Hematopoietic multipotent progenitor cell (in vitro differentiated cells): Measurements from ENCODE around the gene LONRF3. TPM values are rescaled to one million over a fixed set of nuclear protein-coding genes. Genes with fewer than 3 reads are reported as not detected.

ENCODE experiments used
- DNase-seq, 3 donors: peaks; one replicate each; pipeline ENCODE4 v3.0.0-alpha.2; 2011 to 2015; ENCODE audit warnings: low read depth in 2 of 3, low spot score in 2 of 3
- total RNA-seq: library from RNA; depleted of rRNA; stranded (reverse); fragments of >200 nt; gene quantifications from one replicate; pipeline ENCODE4 v1.2.3, GENCODE V29; 2012

LONRF3 gene
- total RNA-seq = 1.3 TPM

- DNase-seq = peak; percentile 32 to 48 (median 36)
These were observed at the start of gene LONRF3 for GRCh38 chrX:118974088-118974907. Gene LONRF3 (plus strand): TSS chrX:118974618. CDS start chrX:118974781, 163 bp downstream.

DNA sequence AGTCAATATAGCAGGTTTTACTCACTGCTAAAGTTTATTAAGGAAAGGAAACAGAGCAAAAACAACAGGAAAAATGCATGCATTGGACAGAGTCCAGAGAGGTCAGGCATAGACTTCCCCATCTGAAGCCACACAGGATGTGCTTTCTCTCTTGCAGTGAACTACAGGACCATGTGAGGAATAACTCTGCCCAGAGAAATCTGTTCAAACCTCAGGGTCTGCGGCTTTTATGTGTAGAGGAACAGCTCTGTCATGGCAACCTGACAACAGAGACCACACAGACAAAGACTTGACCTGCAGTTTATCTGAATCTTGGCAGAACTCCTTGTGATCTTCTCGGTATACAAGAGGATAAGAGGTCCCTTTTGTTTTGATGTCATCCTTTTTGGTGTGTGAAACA is 46.3 kb upstream of the LONRF3 start:
- DNase-seq = peak in 2 of 3 donors; percentile 20 to 65

GRCh38 chrX:118935352-118935751 is 39.1 kb upstream of the LONRF3 start:
- DNase-seq = no peak

DNA sequence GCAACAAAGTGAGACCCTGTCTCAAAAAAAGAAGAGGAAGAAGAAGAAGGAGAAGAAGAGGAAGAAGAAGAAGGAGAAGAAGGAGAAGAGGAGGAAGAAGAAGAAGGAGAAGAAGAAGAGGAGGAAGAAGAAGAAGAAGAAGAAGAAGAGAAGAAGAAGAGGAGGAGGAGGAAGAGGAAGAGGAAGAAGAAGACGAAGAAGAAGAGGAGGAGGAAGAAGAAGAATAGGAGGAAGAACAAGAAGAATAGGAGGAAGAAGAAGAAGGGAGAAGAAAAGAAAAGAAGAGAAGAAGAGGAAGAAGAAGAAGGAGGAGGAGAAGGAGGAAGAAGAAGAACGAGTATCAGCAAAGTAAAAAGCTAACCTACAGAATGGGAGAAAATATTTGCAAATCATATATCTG is 33.3 kb upstream of the LONRF3 start:
- DNase-seq = no peak

GRCh38 chrX:118943102-118943501 is 31.3 kb upstream of the LONRF3 start:
- DNase-seq = no peak

GRCh38 chrX:118945921-118946320 is 28.5 kb upstream of the LONRF3 start:
- no peak for DNase-seq

- no peak for DNase-seq
These were observed 26.1 kb upstream of the LONRF3 start for GRCh38 chrX:118948270-118948669.

GRCh38 chrX:118961866-118962560 is 12.4 kb upstream of the LONRF3 start:
- no peak for DNase-seq

GRCh38 chrX:118963159-118963558 is 11.3 kb upstream of the LONRF3 start:
- no peak for DNase-seq

- no peak for DNase-seq
These were observed 10.2 kb upstream of the LONRF3 start for GRCh38 chrX:118964252-118964651.

GRCh38 chrX:118965395-118965794 is 9.0 kb upstream of the LONRF3 start:
- no peak for DNase-seq

DNA sequence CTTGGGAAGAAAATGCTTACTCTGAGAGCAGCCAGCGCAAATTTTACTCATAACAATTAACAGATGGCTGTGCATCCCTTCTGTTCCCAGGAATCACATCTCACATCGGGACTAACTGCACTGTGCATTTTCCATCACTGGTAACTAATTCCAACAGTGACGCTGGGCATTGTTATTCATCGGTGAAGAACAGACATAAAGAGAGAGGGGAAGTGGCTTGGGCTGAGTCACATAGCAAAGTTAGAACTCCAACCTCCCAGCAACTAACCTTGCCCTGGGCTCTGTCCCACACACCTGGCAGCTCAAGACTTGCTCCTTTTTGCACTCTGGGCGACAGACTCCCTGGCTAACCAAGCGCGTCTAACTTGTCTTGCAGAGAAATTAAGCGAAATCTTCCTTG is 6.4 kb upstream of the LONRF3 start:
- no peak for DNase-seq

GRCh38 chrX:118971552-118971951 is 2.9 kb upstream of the LONRF3 start:
- DNase-seq = no peak

DNA sequence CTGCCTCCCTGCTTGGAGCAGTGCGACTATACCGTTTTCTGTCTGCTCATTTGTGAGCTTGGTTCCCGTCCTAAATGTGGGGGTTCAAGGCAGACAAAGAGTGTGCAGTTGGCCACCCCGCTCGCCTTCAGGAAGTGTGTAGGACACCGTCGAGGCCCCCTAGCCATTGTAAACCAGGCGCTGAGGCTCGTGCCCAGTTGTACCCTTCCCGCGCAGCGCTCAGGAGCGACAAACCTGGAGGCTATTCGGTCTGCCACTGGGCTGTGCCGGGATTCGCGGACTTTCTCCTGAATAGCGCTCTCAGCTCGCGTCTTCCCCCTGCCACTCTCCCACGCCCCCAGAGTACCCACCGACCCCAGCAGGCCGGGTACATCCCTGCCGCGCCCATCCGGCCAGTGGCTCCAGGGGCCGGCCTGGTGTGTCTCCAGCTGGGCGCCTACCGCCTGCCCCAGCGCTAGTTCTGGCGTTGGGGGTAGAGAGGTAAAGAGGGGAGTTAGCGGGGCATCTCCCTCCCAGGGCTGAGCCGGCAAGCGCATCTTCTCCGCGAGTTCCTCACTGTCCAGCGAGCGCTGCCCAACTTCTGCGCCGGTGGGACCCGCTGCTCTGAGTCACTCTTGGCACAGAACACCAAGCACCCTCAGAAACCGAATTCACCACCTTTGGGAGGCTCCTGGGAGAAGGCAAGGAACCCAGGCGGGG is 880 bp upstream of the LONRF3 start:
- no peak for DNase-seq

DNA sequence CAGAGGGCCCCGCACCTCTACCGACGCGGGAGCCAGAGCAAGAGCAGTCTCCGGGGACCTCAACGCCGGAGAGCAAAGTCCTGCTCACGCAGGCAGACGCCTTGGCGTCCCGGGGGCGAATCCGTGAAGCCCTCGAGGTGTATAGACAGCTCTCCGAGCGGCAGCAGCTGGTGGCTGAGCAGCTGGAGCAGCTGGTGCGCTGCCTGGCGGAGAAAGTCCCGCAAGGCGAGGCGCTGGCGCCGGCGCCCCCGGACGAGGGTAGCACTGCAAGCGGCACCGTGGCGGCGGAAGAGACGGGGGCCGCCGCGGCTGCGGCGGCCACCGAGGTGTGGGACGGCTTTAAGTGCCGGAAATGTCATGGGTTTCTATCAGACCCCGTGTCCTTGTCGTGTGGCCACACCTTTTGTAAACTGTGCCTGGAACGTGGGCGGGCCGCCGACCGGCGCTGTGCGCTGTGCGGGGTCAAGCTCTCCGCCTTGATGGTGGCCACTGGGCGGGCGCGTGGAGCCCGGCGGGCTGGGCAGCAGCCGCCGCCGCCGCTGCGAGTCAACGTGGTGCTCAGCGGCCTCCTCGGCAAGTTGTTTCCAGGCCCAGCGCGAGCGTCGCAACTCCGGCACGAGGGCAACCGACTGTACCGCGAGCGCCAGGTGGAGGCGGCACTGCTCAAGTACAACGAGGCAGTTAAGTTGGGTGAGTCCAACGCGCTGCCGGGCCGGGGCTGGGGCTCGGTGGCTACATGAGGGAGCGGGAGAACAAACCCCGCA is 672 bp downstream of the LONRF3 start:
- DNase-seq = peak; percentile 26 to 61 (median 42)

- peak; percentile 19 to 82 (median 81) for DNase-seq
These were observed 1.6 kb downstream of the LONRF3 start for GRCh38 chrX:118975831-118976598.

DNA sequence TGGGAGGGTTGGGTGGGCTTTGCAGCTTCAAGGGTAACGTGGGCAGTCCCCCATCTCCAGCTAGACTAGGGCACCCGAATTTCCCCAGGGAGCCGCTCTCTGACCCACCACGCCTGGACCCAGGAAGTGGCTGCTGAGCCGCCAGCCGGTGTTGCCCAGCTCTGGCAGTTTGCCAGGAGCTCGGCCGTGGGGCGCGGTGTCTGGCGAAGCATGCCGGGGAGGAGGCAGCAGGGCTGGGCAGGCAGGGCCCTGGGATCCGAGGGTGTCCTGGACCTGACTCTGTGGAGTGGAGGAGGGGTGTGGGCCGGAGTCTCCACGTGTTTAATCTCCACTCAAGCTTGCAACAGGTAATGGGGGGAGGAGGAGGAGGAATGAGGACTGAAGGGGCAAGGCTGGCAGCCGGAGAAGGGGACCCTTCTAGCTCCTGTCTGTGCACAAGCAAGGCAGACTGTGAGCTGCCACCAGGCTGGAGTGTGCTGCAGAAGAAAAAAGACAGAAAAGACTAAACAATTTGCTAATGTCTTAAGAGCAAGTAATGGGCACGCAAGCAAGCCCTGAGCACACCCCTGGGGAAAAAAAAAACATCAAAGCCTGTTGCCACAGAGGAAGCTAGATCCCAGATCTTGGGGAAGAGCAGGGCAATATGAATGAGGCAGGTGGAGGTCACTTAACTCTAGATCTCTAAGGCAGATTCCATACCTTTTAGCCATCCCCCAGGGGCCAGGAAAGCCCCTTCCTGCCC is 2.4 kb downstream of the LONRF3 start:
- DNase-seq = peak in 1 of 3 donors; percentile 7

GRCh38 chrX:118977424-118977823 is 3.0 kb downstream of the LONRF3 start:
- no peak for DNase-seq

DNA sequence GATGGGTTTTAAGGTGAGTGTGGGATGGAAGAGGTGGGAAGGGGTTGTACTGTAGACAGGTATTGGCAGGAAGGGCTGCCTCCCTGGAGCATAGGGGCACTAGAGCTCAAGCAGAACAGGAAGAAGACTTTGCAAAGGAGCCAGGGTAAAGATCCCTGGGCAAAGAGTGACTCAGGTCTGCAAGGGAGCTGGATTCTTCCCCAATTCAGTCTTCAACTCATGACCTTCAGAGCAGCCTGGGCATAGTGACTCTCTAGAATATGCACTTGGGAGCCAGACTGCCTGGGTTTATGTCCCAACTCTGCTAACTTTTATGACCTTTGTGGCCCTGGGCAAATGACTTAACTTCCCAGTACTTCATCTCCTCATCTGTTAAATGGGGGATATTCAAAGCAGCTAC is 4.0 kb downstream of the LONRF3 start:
- no peak for DNase-seq
